ENCODE data around the gene CDHR4. TPM values are rescaled to one million over a fixed set of nuclear protein-coding genes. Genes with fewer than 3 reads are reported as not detected.

Gene CDHR4
- total RNA-seq, 2 donors from 2014 or later, result not detected

DNA sequence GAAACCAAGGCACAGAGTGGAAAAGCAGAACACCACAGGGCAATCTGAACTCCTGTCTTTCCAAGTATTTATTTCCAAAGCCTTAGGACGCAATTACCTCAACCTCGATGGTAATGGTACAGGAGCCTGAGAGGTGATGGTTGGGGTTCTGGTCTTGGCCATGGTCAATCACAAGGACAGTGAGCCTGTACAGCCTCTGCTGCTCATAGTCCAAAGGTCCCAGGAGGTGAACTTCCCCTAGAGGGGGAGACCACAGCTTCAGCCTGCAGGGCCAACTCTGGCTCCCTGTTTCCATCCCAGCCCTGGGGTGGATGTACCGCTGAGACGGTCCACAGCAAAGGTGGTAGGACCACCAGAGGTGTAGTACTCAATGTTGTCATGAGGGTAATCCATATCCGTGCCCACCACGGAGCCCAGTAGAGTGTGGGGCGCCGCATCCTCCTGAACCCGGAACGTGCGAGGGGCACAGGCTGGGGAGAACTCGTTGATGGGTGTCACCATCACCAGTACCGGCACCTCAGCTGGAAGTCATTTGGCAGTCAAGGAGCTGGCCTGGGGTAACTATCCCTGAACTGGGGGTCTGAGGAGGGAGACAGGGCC is 6.1 kb downstream of the CDHR4 start:
- Histone ChIP-seq H3K9ac (ENCODE audit: extremely low read depth, low read length, poor library complexity, severe bottlenecking) (no peak overlapping the region), H3K27ac (ENCODE audit: low read depth, low read length) (no peak overlapping the region), H3K27me3 (ENCODE audit: control insufficient read depth, insufficient read depth, low read length, poor library complexity, severe bottlenecking) (no peaks in the 10 kb centered on the region), H3K9me3 (ENCODE audit: control insufficient read depth, low read length) (no peaks in the 10 kb centered on the region), H3K36me3 (ENCODE audit: control insufficient read depth, insufficient read depth, low read length) (no peaks in the 10 kb centered on the region), H3K4me1 (ENCODE audit: control insufficient read depth, insufficient read depth, low read length) (no peaks in the 10 kb centered on the region), H3K4me3 (ENCODE audit: low read length) (no peak overlapping the region)
- H3K27me3 Mint-ChIP-seq (ENCODE audit: insufficient read depth), result peaks cover 5% of the 10 kb centered on the region
- H3K4me3 Mint-ChIP-seq, result no peak overlapping the region
- 93 to 94% methylated on average over 9 to 13 of the region's 13 CpGs for whole genome bisulfite sequencing, 2 experiments (ENCODE audit: insufficient coverage in 1 of 2, insufficient read length in 1 of 2)
- no peak overlapping the region for H3K27ac Mint-ChIP-seq
- no peak for DNase-seq
- H3K9me3 Mint-ChIP-seq, result no peaks in the 10 kb centered on the region
- no peaks in the 10 kb centered on the region for H3K4me1 Mint-ChIP-seq
- TF ChIP-seq, protein P1, sequence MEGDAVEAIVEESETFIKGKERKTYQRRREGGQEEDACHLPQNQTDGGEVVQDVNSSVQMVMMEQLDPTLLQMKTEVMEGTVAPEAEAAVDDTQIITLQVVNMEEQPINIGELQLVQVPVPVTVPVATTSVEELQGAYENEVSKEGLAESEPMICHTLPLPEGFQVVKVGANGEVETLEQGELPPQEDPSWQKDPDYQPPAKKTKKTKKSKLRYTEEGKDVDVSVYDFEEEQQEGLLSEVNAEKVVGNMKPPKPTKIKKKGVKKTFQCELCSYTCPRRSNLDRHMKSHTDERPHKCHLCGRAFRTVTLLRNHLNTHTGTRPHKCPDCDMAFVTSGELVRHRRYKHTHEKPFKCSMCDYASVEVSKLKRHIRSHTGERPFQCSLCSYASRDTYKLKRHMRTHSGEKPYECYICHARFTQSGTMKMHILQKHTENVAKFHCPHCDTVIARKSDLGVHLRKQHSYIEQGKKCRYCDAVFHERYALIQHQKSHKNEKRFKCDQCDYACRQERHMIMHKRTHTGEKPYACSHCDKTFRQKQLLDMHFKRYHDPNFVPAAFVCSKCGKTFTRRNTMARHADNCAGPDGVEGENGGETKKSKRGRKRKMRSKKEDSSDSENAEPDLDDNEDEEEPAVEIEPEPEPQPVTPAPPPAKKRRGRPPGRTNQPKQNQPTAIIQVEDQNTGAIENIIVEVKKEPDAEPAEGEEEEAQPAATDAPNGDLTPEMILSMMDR (conservative IDR thresholded peaks at IDR 0.05), result no peak
- H3K36me3 Mint-ChIP-seq (ENCODE audit: low read depth), result no peaks in the 10 kb centered on the region

DNA sequence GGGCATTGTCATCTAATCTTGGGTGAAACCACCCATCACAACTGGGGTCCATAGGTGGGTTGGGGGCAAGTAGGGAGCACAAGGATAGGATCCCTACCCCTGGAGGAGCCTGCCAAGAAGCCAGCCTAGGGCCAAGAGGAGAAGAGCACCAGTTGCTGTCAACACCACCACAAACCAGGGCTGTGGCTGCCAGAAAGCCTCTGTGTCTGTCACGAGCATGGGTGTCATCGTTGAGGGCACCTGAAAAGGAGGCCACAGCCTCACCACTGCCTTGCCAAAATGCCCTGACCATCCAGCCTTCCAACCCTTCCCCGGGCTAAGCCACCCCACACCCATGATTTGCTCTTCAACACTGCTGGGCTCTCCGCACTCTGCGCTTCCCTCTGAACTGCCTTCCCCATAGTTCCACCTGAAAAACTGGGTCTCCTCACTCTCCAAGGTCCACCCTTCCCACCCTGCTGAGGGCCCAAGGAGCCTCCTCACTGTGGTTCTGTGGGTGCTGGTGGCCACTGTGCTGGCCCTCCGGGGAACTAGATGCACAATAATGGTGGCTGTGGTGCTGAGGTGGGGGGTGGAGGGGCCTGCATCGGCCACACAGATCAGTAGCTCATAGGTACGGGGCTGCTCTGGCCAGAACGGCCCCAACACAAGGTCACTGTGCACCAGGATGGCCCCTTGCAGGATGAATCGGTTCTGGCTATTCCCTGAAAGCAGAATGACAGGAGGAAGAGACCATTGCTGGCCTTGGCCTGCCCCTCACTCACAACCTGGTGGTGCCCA is 7.1 kb downstream of the CDHR4 start:
- H3K27me3 ChIP-seq (ENCODE audit: control insufficient read depth, insufficient read depth, low read length, poor library complexity, severe bottlenecking), result no peaks in the 10 kb centered on the region
- no peak overlapping the region for H3K4me3 Mint-ChIP-seq

DNA sequence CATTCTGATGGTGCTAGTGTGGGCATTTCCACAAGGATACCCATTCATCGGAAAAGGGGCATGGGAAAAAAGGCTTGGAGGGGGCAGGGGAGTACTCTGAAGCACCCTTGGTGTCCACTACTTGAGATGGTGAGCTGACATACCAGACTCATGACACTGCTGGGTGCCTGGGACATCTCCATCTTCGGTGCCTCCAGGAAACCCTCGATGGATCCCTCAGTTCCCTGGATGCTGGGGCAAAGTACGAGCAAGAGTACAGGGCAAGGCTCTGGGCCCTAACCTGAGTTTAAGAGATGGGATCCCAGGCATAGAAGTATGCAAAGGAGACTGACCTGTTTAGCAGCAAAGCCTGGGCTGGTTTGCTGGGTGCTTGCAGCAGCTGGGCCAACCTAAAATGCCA is 8.1 kb downstream of the CDHR4 start:
- Mint-ChIP-seq H3K27me3 (ENCODE audit: insufficient read depth) (peaks cover 8% of the 10 kb centered on the region), H3K9me3 (no peaks in the 10 kb centered on the region), H3K4me1 (no peaks in the 10 kb centered on the region), H3K36me3 (ENCODE audit: low read depth) (no peaks in the 10 kb centered on the region), H3K27ac (no peak overlapping the region), H3K4me3 (no peak overlapping the region)
- Histone ChIP-seq H3K27me3 (ENCODE audit: control insufficient read depth, insufficient read depth, low read length, poor library complexity, severe bottlenecking) (no peaks in the 10 kb centered on the region), H3K9ac (ENCODE audit: extremely low read depth, low read length, poor library complexity, severe bottlenecking) (no peak overlapping the region), H3K9me3 (ENCODE audit: control insufficient read depth, low read length) (no peaks in the 10 kb centered on the region), H3K4me3 (ENCODE audit: low read length) (no peak overlapping the region), H3K27ac (ENCODE audit: low read depth, low read length) (peak overlapping the region; percentile 41), H3K36me3 (ENCODE audit: control insufficient read depth, insufficient read depth, low read length) (no peaks in the 10 kb centered on the region), H3K4me1 (ENCODE audit: control insufficient read depth, insufficient read depth, low read length) (no peaks in the 10 kb centered on the region)
- no peak for DNase-seq
- TF ChIP-seq, protein P1 (conservative IDR thresholded peaks at IDR 0.05), result no peak
- WGBS, 2 experiments (ENCODE audit: insufficient coverage in 1 of 2, insufficient read length in 1 of 2), result 87 to 92% methylated on average over 2 to 4 of the region's 4 CpGs

More for the DNA sequence above, 7.1 kb downstream of the CDHR4 start:
- H3K4me1 ChIP-seq (ENCODE audit: control insufficient read depth, insufficient read depth, low read length), result no peaks in the 10 kb centered on the region
- no peaks in the 10 kb centered on the region for H3K9me3 Mint-ChIP-seq
- H3K9ac ChIP-seq (ENCODE audit: extremely low read depth, low read length, poor library complexity, severe bottlenecking), result no peak overlapping the region
- H3K36me3 ChIP-seq (ENCODE audit: control insufficient read depth, insufficient read depth, low read length), result no peaks in the 10 kb centered on the region
- DNase-seq, result no peak
- H3K27ac Mint-ChIP-seq, result no peak overlapping the region
- no peak overlapping the region for H3K27ac ChIP-seq (ENCODE audit: low read depth, low read length)
- no peaks in the 10 kb centered on the region for H3K9me3 ChIP-seq (ENCODE audit: control insufficient read depth, low read length)
- peaks cover 10% of the 10 kb centered on the region for H3K27me3 Mint-ChIP-seq (ENCODE audit: insufficient read depth)
- WGBS, 2 experiments (ENCODE audit: insufficient coverage in 1 of 2, insufficient read length in 1 of 2), result 89 to 92% methylated on average over 7 to 10 of the region's 10 CpGs
- TF ChIP-seq, protein P1 (conservative IDR thresholded peaks at IDR 0.05), result no peak
- no peaks in the 10 kb centered on the region for H3K4me1 Mint-ChIP-seq
- no peak overlapping the region for H3K4me3 ChIP-seq (ENCODE audit: low read length)
- no peaks in the 10 kb centered on the region for H3K36me3 Mint-ChIP-seq (ENCODE audit: low read depth)

Measured in endodermal cell (in vitro differentiated cells).